Measurements from ENCODE around the gene PTGDR2.

PTGDR2 gene

GRCh38 chr11:60863550-60864521 is 8.1 kb upstream of the PTGDR2 start:
- TF ChIP-seq CTCF (IDR thresholded peaks at IDR 0.05; ENCODE audit: insufficient read depth, low read depth, low read length, missing control alignments), result no peak
- DNase-seq (ENCODE audit: low read depth), result no peak
- H3K4me3 ChIP-seq (ENCODE audit: low read depth, low read length), result no peak overlapping the region

- TF ChIP-seq CTCF (IDR thresholded peaks at IDR 0.05; ENCODE audit: insufficient read depth, low read depth, low read length, missing control alignments), result no peak
- H3K4me3 ChIP-seq (ENCODE audit: low read depth, low read length), result no peak overlapping the region
Observed at GRCh38 chr11:60862171-60862570, 6.4 kb upstream of the PTGDR2 start.

GRCh38 chr11:60860943-60861342 is 5.2 kb upstream of the PTGDR2 start:
- TF ChIP-seq CTCF (IDR thresholded peaks at IDR 0.05; ENCODE audit: insufficient read depth, low read depth, low read length, missing control alignments), result no peak
- no peak for DNase-seq (ENCODE audit: low read depth)
- H3K4me3 ChIP-seq (ENCODE audit: low read depth, low read length), result no peak overlapping the region

More at GRCh38 chr11:60862171-60862570, 6.4 kb upstream of the PTGDR2 start:
- no peak for DNase-seq (ENCODE audit: low read depth)

GRCh38 chr11:60859616-60860250 is 4.0 kb upstream of the PTGDR2 start:
- DNase-seq (ENCODE audit: low read depth), result no peak
- no peak overlapping the region for H3K4me3 ChIP-seq (ENCODE audit: low read depth, low read length)

GRCh38 chr11:60858731-60859464 is 3.1 kb upstream of the PTGDR2 start:
- no peak for DNase-seq (ENCODE audit: low read depth)
- TF ChIP-seq CTCF (IDR thresholded peaks at IDR 0.05; ENCODE audit: insufficient read depth, low read depth, low read length, missing control alignments), result no peak
- H3K4me3 ChIP-seq (ENCODE audit: low read depth, low read length), result no peak overlapping the region

More at GRCh38 chr11:60859616-60860250, 4.0 kb upstream of the PTGDR2 start:
- TF ChIP-seq CTCF (IDR thresholded peaks at IDR 0.05; ENCODE audit: insufficient read depth, low read depth, low read length, missing control alignments), result no peak

- no peak for TF ChIP-seq CTCF (IDR thresholded peaks at IDR 0.05; ENCODE audit: insufficient read depth, low read depth, low read length, missing control alignments)
- DNase-seq (ENCODE audit: low read depth), result no peak
- no peak overlapping the region for H3K4me3 ChIP-seq (ENCODE audit: low read depth, low read length)
Observed at GRCh38 chr11:60858236-60858635, 2.5 kb upstream of the PTGDR2 start.
